ENCODE data around the gene AMPH.

DNA sequence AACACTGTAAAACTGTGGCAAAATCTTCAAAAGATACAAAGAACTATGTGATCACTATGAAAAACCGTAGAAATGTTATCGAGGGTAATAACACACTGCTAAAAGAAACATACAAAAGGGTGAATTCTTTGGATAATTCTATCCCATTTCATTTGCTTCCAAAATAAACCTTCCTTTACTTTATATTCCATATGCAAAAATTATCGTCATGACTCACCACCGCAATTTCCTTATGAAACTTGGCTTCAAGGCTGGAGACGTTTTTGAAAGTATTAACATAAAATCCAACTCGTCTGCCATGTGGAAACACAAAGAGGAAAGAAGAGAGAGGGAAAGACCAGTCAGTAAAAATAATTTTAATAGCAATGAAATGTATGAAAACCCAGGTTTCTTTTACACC lies 165.2 kb downstream of the AMPH start:
- TF ChIP-seq, protein P1, sequence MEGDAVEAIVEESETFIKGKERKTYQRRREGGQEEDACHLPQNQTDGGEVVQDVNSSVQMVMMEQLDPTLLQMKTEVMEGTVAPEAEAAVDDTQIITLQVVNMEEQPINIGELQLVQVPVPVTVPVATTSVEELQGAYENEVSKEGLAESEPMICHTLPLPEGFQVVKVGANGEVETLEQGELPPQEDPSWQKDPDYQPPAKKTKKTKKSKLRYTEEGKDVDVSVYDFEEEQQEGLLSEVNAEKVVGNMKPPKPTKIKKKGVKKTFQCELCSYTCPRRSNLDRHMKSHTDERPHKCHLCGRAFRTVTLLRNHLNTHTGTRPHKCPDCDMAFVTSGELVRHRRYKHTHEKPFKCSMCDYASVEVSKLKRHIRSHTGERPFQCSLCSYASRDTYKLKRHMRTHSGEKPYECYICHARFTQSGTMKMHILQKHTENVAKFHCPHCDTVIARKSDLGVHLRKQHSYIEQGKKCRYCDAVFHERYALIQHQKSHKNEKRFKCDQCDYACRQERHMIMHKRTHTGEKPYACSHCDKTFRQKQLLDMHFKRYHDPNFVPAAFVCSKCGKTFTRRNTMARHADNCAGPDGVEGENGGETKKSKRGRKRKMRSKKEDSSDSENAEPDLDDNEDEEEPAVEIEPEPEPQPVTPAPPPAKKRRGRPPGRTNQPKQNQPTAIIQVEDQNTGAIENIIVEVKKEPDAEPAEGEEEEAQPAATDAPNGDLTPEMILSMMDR (IDR thresholded peaks at IDR 0.05; ENCODE audit: low read depth, low read length), result no peak
- TF ChIP-seq EZH2phosphoT487 (IDR thresholded peaks at IDR 0.05; ENCODE audit: low read depth), result no peak
